Measurements from ENCODE around the gene GALNT5.

DNA sequence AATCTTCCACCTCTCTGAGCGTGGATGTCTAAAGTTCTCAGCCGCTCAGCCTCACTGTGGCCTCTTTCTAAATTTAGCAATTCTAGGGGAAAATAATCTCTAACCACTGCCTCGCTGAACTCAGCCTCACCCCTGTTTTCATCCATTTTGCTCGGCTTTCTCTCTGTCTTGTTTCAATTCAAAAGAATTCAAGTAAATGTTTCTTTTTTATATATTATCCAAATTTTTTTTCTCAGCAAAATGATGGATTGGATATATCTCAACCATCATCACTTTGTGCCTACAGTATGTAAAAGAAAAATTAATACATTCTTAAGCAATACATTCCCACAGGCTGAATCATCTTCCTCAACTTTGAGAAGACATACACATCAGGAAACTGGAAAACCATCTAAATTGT lies 24.0 kb upstream of the GALNT5 start:
- TF ChIP-seq, protein P1, sequence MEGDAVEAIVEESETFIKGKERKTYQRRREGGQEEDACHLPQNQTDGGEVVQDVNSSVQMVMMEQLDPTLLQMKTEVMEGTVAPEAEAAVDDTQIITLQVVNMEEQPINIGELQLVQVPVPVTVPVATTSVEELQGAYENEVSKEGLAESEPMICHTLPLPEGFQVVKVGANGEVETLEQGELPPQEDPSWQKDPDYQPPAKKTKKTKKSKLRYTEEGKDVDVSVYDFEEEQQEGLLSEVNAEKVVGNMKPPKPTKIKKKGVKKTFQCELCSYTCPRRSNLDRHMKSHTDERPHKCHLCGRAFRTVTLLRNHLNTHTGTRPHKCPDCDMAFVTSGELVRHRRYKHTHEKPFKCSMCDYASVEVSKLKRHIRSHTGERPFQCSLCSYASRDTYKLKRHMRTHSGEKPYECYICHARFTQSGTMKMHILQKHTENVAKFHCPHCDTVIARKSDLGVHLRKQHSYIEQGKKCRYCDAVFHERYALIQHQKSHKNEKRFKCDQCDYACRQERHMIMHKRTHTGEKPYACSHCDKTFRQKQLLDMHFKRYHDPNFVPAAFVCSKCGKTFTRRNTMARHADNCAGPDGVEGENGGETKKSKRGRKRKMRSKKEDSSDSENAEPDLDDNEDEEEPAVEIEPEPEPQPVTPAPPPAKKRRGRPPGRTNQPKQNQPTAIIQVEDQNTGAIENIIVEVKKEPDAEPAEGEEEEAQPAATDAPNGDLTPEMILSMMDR (IDR thresholded peaks at IDR 0.05), result no peak
- TF ChIP-seq SIN3A (IDR thresholded peaks at IDR 0.05; ENCODE audit: borderline replicate concordance, insufficient read depth, low read depth, low read length), result no peak

All from Panc1 (cell line).